ENCODE results near the gene MAML3.

Gene MAML3

DNA sequence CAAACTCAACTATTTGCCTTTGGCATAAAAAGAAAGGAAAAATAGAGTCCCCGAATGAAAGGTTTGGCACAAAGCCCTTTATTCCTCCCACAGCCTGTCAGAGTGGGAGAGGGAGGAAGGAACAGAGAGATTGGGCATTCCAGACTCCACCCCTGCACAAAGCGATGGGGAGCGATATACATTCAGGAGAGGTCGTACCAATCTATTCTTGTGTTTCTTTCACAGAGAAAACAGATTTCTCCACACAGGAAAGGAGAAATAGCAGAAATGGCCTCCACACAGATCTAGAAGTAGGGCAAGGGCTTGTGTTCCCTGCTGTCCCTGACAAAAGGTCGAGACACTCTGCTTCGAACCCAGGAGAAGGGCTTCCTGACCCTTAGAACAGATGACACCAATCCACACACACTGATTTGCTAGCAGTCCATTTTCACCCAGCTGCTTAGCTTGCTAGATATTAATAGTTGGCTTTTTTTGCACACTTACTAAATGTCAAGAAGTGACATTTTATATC is 197.4 kb downstream of the MAML3 start:
- no peak for DNase-seq

GRCh38 chr4:139955600-139955999 is 198.4 kb downstream of the MAML3 start:
- DNase-seq: no peak

- DNase-seq: no peak
Observed at GRCh38 chr4:139954512-139954911, 199.5 kb downstream of the MAML3 start.

- no peak for DNase-seq
Observed at GRCh38 chr4:139951021-139951420, 203.0 kb downstream of the MAML3 start.

- DNase-seq: no peak
Observed at GRCh38 chr4:139950568-139950967, 203.4 kb downstream of the MAML3 start.

DNA sequence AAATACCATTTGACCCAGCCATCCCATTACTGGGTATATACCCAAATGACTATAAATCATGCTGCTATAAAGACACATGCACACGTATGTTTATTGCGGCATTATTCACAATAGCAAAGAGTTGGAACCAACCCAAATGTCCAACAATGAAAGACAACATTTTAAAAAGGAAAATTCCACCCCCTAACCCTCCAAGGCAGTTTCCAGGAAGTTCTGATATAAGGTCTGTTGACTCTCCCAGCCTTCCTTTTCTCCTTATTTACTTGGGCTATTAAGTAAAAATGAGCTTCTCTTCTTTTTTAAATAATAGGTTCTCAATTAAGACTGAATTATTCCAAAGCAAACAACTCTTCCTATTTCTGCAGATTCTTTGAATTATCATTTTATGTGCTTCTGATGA is 209.1 kb downstream of the MAML3 start:
- peak; percentile 15 for DNase-seq

DNA sequence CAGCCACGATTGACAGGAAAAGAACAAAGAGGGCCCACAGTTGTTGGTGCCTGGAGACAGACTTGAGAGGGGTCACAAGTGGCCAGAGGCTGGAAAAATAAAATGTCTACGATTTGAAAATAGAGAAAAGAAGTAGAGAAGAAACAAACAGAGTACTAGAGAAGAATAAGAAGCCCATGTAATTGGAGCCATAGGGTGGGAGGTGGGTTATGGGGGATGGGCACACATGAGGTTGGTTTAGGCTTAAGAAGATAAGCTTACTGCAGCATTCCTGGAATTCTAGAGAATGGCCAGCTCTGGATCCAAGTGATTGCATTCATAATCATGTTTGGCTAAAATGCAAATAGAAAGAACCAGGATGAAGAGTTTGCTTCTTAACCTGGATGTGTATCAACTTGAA is 210.7 kb downstream of the MAML3 start:
- DNase-seq: no peak

- DNase-seq: no peak
Observed at GRCh38 chr4:139942241-139942640, 211.7 kb downstream of the MAML3 start.

DNA sequence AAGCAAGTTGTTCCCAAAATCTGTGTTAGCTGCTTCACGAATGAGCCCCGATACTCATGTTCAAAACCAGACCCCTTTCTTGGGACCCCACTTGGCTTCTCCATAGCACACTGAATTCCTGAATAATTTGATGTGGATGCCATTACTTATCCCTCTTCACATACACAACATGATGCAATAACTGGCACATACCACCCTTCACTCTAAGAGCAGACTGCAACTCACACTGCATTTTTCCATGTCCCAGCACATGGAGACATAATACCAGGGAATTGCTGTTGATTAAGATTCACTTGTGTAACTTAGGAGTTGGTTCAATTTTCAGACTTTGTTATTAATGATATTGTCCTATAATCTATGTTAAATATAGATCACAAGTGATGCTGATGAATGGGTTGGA is 213.4 kb downstream of the MAML3 start:
- DNase-seq: no peak

- DNase-seq: no peak
Observed at GRCh38 chr4:139938414-139938813, 215.6 kb downstream of the MAML3 start.

- DNase-seq: no peak
Observed at GRCh38 chr4:139935911-139936310, 218.1 kb downstream of the MAML3 start.

DNA sequence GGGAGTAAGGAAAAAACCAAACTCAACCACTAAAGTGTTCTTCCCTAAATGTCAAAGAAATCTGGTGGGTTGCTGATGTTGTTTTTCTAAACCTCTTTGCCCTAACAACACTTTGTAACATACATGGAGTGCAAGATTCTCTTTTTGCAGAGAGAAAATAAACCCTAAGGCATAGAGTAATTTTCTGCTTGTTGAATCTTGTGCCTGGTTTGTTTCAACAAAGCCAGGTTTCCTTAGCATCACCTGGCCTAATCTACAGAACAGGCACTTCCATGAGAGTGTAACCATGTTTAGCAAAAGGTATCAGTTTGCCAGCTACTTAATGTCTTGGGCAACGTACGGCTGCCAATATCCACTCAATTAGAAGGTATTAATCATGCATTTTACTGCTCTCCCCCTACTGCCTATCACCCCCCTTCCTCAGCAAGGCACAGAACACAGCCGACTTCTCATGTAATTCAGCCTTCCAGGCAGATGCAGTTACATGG is 219.2 kb downstream of the MAML3 start:
- no peak for DNase-seq

GRCh38 chr4:139934057-139934707 is 219.8 kb downstream of the MAML3 start:
- DNase-seq: no peak

DNA sequence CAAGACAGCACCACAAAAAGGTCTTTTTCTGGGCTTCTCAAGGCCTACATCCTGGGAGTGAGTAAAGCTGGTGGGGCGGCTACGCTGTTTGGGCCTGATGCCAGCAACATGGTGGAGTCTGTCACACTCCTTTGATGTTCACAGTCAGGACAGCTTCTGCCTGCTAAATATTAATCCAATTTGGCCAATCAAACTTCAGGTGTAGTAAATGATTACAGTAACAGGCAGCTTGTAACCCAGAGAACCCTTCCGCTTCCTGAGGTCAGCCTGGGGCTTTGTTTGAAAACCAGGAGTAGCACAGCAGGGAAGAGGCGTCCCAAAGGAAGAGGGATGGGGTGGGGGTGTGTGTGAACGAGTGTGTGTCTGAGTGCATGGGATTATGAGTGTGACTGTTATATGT is 220.4 kb downstream of the MAML3 start:
- no peak for DNase-seq

DNA sequence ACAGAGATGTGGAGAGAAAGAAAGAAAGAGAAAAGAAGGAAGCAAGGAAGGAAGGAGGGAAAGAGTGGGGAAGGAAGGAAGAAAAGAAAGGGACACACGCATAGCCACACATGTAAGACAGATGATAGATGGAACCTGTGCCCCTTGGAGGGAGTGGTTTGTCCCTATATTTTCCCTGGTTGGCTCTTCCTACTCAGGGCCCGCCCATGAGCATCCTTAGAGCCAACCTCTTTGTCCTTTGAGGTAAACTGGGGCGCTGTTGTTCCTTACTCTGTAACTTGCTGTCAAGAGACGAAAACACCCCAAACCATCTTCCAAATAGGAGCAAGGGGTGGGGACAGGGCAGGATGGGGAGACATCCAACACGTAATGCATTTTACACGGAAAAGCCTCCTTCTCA is 220.9 kb downstream of the MAML3 start:
- no peak for DNase-seq

DNA sequence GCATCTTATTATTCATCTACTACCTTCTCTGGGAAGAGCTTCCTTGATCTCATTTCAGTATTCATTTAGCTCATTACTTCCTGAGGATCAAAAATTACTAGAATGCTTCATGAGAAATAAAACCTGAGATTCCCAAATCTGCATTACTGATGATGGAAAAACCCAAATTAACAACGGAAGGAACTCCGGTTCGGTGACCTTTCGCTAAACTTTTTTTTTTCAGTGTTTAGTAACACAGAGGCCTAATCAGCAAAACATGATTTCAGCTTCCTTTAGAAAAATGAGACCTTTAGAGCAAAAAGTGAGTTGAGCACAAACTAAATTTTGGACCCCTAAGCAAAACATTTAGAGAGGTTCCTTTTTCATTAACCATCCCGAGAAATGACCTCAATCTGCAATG is 229.2 kb downstream of the MAML3 start:
- no peak for DNase-seq

DNA sequence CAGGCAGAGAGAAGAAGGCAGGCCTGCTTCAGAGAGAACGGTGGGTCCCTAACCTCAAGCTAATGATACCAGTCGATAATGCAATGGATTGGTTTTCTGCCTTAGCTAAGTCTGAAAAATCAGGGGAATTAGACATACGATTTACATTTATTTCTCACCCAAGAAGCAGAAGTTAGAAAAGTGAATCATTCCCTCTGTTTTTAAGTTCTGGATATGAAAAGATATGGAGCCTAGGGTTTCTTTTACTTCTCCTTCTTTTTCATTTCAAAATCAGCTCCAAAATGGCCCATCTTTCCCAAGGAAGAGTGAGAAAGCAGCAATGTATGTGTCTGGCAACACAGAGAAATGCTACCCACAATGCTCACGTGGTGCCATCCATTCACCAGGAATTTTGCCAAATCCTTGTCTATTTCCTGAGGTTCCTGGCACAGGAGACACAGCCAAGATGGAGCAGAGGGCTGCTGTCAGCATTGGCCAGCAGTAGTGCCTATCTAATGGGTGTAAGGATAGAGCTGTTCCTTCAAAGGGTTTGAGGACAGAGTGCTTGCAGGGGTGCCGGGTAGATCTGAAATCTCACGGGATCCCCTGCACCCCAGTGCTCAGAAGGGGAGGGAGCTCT is 231.5 kb downstream of the MAML3 start:
- no peak for DNase-seq

DNA sequence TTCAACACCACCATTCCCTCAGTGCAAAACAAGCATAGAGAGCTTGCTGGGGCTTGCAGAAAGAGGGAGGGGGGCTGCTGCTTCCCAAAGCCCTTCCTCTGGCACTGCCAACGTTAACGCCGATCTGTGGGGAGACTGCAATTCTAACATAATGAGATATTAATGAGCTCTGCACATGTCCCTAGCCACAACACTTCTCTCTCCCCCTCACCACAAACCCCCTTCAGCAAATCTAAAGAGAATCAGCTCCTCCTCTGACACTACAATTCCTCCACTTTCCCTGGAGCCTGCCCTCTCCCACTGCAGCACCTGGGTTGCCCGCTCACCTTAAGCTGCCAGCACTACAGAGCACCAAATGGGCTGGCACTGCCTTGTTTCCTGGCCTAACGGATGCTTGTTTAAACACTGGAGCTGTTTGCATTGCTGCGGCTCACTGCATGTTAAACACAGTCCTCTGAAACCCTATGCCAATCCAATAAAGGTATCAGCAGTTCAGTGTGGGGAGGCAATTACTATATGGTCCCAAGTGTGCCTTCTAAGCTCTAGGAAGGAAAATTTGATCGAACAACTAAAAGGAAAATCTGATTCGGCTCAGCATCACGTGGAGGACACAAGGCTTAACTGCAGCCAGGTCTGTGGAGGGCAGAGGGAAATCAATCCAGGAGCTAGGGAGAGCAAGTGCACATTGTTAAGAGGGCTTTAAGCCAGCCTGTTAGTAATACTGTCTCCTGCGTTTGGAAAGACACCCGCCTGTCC is 232.4 kb downstream of the MAML3 start:
- peak; percentile 82 for DNase-seq

- DNase-seq: no peak
Observed at GRCh38 chr4:139920486-139921002, 233.4 kb downstream of the MAML3 start.

GRCh38 chr4:139919521-139919920 is 234.5 kb downstream of the MAML3 start:
- DNase-seq: no peak

DNA sequence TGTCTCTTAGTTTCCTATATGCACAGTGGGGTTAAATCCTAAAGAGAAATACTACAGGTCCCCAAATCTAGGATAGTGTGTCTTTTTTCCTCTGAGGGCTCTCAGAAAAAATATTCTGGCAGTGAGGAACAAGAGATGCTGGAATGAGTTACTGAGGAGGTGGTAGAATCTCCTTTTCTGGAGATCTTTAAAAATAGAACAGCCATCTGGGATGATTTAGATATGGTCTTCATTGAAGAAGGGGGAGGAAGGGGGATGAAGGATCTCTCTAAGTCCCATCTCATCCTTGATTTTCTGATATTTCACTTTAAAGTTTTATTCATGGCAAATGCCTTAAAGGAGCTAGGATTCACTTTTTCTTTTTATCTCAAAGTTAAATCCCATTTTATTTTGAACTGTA is 235.0 kb downstream of the MAML3 start:
- DNase-seq: no peak

DNA sequence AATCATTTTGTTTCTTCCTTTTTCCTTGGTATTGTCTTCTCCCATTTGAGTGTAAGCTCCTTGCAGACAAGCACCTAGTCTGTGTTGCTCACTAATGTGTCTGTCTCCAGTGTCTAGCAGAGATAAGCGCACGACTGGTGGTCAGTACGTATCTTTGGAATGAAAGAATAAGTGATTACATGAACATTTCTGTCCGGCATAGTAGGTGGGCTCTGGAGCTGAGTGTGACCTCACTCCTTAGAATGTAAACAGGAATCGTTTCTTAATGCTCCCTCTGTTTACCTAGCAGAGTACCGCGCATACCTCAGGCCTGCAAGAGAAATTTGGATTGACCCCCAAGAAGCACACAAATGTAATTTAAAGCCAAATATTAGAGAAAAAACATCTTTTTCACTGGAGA is 235.4 kb downstream of the MAML3 start:
- DNase-seq: no peak

GRCh38 chr4:139917896-139918295 is 236.1 kb downstream of the MAML3 start:
- DNase-seq: no peak

DNA sequence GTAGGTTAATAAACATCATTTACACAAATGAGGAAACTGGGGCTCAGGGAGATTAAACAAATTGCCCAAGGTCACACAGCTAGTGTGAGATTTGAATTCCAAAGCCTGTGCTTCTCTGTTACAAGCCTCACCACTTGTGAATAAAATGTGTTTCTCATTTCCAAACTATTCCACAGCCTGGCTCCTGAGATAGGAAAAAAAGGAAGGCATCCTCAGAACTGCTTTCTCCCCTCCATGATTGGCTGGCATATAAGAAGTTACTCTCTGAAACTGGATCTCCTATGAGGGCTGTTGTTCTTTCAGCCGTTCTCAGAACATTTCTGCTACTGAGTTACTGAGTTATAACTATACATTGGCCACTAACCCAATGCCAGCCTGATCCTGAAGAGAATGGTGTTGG is 237.9 kb downstream of the MAML3 start:
- no peak for DNase-seq

Measured in NCI-H748 treated with DMSO at 0.1 percent for 48 hours (cell line).